Measurements from ENCODE around the gene SMARCA2.
"Not testable (repeated sequence)": the region's sequence is repeated elsewhere in the genome, so short reads cannot be mapped to it uniquely, and the experiment has no call there.

SMARCA2 gene

GRCh38 chr9:2145746-2146145 is 130.6 kb downstream of the SMARCA2 start:
- DNase-seq (ENCODE audit: low read depth), result no peak

GRCh38 chr9:2146700-2147099 is 131.6 kb downstream of the SMARCA2 start:
- DNase-seq (ENCODE audit: low read depth), result not testable (repeated sequence)

- DNase-seq (ENCODE audit: low read depth), result no peak
These were observed 135.2 kb downstream of the SMARCA2 start for GRCh38 chr9:2150338-2150737.

- no peak for DNase-seq (ENCODE audit: low read depth)
These were observed 136.0 kb downstream of the SMARCA2 start for GRCh38 chr9:2151171-2151570.

GRCh38 chr9:2152966-2153629 is 138.0 kb downstream of the SMARCA2 start:
- no peak for DNase-seq (ENCODE audit: low read depth)

GRCh38 chr9:2153630-2154217 is 138.6 kb downstream of the SMARCA2 start:
- no peak for DNase-seq (ENCODE audit: low read depth)

- no peak for DNase-seq (ENCODE audit: low read depth)
These were observed 139.6 kb downstream of the SMARCA2 start for GRCh38 chr9:2154731-2155130.

- no peak for DNase-seq (ENCODE audit: low read depth)
These were observed 140.8 kb downstream of the SMARCA2 start for GRCh38 chr9:2155966-2156365.

GRCh38 chr9:2157277-2158110 is 142.3 kb downstream of the SMARCA2 start:
- DNase-seq (ENCODE audit: low read depth), result no peak

- DNase-seq (ENCODE audit: low read depth), result no peak
These were observed 143.0 kb downstream of the SMARCA2 start for GRCh38 chr9:2158111-2158610.

GRCh38 chr9:2158766-2159430 is 143.8 kb downstream of the SMARCA2 start:
- DNase-seq (ENCODE audit: low read depth), result no peak

- no peak for DNase-seq (ENCODE audit: low read depth)
These were observed 144.6 kb downstream of the SMARCA2 start for GRCh38 chr9:2159521-2160454.

- no peak for DNase-seq (ENCODE audit: low read depth)
These were observed 146.5 kb downstream of the SMARCA2 start for GRCh38 chr9:2161661-2162060.

- DNase-seq (ENCODE audit: low read depth), result no peak
These were observed 148.2 kb downstream of the SMARCA2 start for GRCh38 chr9:2163231-2163885.

GRCh38 chr9:2164268-2164667 is 149.1 kb downstream of the SMARCA2 start:
- DNase-seq (ENCODE audit: low read depth), result no peak

- DNase-seq (ENCODE audit: low read depth), result no peak
These were observed 151.1 kb downstream of the SMARCA2 start for GRCh38 chr9:2166203-2166602.

GRCh38 chr9:2169035-2169434 is 153.9 kb downstream of the SMARCA2 start:
- DNase-seq (ENCODE audit: low read depth), result no peak

- DNase-seq (ENCODE audit: low read depth), result no peak
These were observed 155.6 kb downstream of the SMARCA2 start for GRCh38 chr9:2170722-2171121.

- DNase-seq (ENCODE audit: low read depth), result no peak
These were observed 158.0 kb downstream of the SMARCA2 start for GRCh38 chr9:2173170-2173569.

GRCh38 chr9:2173861-2174260 is 158.7 kb downstream of the SMARCA2 start:
- DNase-seq (ENCODE audit: low read depth), result no peak

- no peak for DNase-seq (ENCODE audit: low read depth)
These were observed 159.2 kb downstream of the SMARCA2 start for GRCh38 chr9:2174306-2174705.
